Measurements from ENCODE around the gene RGS19.
"Not testable (repeated sequence)": the region's sequence is repeated elsewhere in the genome, so short reads cannot be mapped to it uniquely, and the experiment has no call there.

RGS19 gene

DNA sequence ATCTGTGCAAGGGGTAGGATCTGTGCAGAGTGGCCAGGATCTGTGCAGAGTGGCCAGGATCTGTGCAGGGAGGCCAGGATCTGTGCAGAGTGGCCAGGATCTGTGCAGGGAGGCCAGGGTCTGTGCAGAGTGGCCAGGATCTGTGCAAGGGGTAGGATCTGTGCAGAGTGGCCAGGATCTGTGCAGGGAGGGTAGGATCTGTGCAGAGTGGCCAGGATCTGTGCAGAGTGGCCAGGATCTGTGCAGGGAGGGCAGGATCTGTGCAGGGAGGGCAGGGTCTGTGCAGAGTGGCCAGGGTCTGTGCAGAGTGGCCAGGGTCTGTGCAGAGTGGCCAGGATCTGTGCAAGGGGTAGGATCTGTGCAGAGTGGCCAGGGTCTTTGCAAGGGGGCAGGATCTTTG is 9.3 kb upstream of the RGS19 start:
- not testable (repeated sequence) for H3K9ac ChIP-seq (ENCODE audit: low read depth, low read length); H3K9me3 ChIP-seq (replicated peaks; ENCODE audit: low read length); H3K4me1 ChIP-seq (ENCODE audit: control insufficient read depth, insufficient read depth, low read length); H3K4me3 ChIP-seq (ENCODE audit: low read length); H3K4me2 ChIP-seq (ENCODE audit: low read length); H3K36me3 ChIP-seq (ENCODE audit: insufficient read depth, low read length)
- H3K27me3 ChIP-seq (ENCODE audit: control insufficient read depth, insufficient read depth, low read length), result peaks cover 65% of the 10 kb centered on the region

DNA sequence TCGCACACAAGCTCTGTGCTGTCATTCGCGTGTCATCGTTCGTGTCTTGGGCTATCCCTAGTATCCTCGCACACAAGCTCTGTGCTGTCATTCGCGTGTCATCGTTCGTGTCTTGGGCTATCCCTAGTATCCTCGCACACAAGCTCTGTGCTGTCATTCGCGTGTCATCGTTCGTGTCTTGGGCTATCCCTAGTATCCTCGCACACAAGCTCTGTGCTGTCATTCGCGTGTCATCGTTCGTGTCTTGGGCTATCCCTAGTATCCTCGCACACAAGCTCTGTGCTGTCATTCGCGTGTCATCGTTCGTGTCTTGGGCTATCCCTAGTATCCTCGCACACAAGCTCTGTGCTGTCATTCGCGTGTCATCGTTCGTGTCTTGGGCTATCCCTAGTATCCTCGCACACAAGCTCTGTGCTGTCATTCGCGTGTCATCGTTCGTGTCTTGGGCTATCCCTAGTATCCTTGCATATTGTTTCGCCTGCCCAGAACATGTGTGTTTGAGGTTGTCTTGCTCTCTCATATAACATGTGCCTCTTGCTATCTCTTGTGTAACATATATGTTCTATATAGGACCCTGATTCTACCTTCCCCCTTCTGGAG is 8.0 kb upstream of the RGS19 start:
- H3K4me3 ChIP-seq (ENCODE audit: low read length); H3K4me2 ChIP-seq (ENCODE audit: low read length); H3K9me3 ChIP-seq (replicated peaks; ENCODE audit: low read length); H3K36me3 ChIP-seq (ENCODE audit: insufficient read depth, low read length); H3K9ac ChIP-seq (ENCODE audit: low read depth, low read length): not testable (repeated sequence)
- Histone ChIP-seq H3K4me1 (ENCODE audit: control insufficient read depth, insufficient read depth, low read length) (peaks cover 12% of the 10 kb centered on the region), H3K27me3 (ENCODE audit: control insufficient read depth, insufficient read depth, low read length) (peaks cover 65% of the 10 kb centered on the region)

DNA sequence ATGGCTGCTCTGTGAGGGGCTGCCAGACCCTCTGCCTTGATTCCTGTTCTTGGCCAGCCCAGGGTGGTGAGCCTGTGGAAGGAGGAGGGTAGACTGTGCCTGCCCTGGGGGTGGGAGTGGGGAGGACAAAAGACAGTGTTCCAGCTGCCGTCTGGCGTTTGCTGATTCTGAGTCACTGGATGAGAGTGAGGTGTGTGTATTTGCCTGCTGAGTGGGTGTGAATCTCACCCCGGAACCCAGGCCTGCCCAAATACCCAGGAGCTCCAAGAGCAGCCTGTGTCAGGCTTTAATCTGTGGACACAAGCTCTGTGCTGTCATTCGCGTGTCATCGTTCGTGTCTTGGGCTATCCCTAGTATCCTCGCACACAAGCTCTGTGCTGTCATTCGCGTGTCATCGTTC is 7.5 kb upstream of the RGS19 start:
- peaks cover 12% of the 10 kb centered on the region for H3K4me1 ChIP-seq (ENCODE audit: control insufficient read depth, insufficient read depth, low read length)
- H3K4me2 ChIP-seq (ENCODE audit: low read length), result no peak overlapping the region
- peaks cover 62% of the 10 kb centered on the region for H3K27me3 ChIP-seq (ENCODE audit: control insufficient read depth, insufficient read depth, low read length)
- H3K36me3 ChIP-seq (ENCODE audit: insufficient read depth, low read length), result no peaks in the 10 kb centered on the region
- H3K9ac ChIP-seq (ENCODE audit: low read depth, low read length), result no peak overlapping the region
- no peaks in the 10 kb centered on the region for H3K9me3 ChIP-seq (replicated peaks; ENCODE audit: low read length)
- H3K4me3 ChIP-seq (ENCODE audit: low read length), result no peak overlapping the region

DNA sequence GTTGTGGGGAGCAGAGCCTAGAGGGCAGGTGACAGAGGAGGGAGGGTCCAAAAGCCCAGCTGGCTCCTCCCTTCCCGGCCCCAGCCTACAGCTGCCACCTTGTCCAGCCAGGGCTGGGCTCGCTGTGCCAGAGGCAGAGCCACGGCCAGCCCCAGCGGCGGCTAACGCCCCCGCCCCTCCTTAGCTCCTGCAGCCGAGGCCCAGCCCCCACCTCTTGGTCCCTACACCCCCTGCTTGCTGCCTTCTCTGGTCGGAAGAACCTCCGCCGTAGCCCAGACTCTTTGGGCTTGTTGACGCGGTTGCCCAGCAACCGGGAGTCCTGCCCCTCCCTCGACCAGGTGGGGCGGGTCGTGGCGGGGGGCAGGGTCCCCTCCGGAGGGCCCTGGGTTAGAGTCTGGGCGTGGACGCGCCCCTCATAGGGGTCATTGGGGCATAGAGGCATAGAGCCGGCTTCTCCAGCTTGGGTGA is 5.4 kb upstream of the RGS19 start:
- H3K27me3 ChIP-seq (ENCODE audit: control insufficient read depth, insufficient read depth, low read length), result peaks cover 54% of the 10 kb centered on the region
- H3K4me2 ChIP-seq (ENCODE audit: low read length), result no peak overlapping the region
- no peak overlapping the region for H3K9ac ChIP-seq (ENCODE audit: low read depth, low read length)
- H3K4me1 ChIP-seq (ENCODE audit: control insufficient read depth, insufficient read depth, low read length), result peaks cover 19% of the 10 kb centered on the region
- H3K9me3 ChIP-seq (replicated peaks; ENCODE audit: low read length), result no peaks in the 10 kb centered on the region
- H3K4me3 ChIP-seq (ENCODE audit: low read length), result no peak overlapping the region
- no peaks in the 10 kb centered on the region for H3K36me3 ChIP-seq (ENCODE audit: insufficient read depth, low read length)

DNA sequence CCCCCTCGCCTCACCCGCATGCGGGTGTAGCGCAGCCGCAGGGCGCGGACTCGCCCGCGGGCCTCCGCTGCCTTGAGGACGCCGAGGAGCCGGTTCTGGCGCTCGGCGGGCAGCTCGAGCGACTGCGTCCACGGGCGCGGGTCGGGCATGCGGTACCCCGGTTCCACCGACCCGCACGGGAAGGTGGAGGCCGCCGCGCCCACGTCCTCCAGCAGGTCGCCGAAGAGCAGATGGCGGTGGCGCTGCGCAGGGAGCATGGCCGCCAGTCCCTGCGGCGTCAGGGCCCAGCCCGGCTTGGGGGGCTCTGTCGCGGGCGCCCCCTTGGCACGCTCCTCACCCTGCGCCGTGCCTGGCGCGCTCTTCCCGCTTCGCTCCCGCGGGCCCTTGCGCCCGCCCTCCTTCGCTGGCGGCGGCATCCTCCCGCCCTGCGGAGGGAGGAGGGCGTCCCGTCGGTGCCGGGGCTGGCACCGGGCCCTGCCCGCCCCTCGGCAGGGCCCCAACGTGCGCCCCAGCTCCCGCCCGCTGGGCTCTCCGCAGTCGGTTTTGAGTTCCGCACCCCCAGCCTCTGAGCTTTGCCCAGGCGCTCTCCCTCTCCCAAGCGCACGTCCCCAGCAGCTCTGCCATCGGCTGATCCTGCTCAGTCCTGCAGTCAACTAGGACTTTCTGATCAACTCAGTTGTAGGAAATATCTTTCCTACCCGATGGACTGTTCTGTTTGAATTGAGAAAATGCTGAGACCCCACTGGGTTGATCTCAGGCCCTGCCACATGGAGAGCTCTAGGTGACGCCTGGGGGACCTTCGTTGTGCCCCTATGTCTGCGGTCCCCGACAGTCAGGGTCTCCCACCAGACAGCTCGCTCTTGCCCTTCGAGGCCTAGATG is 4.7 kb upstream of the RGS19 start, which contains the start of gene LKAAEAR1:
TSS of gene LKAAEAR1 (minus strand) at position 595 of the 881 bp plus-strand sequence. CDS start at position 416, 179 bp downstream.
- peaks cover 21% of the 10 kb centered on the region for H3K4me1 ChIP-seq (ENCODE audit: control insufficient read depth, insufficient read depth, low read length)
- H3K36me3 ChIP-seq (ENCODE audit: insufficient read depth, low read length), result no peaks in the 10 kb centered on the region
- H3K27me3 ChIP-seq (ENCODE audit: control insufficient read depth, insufficient read depth, low read length), result peaks cover 47% of the 10 kb centered on the region
- H3K9me3 ChIP-seq (replicated peaks; ENCODE audit: low read length), result no peaks in the 10 kb centered on the region
- peak within 1 kb of the TSS; percentile 86 for H3K4me2 ChIP-seq (ENCODE audit: low read length)
- peak within 1 kb of the TSS; percentile 67 for H3K4me3 ChIP-seq (ENCODE audit: low read length)
- H3K9ac ChIP-seq (ENCODE audit: low read depth, low read length), result no peak within 1 kb of the TSS

DNA sequence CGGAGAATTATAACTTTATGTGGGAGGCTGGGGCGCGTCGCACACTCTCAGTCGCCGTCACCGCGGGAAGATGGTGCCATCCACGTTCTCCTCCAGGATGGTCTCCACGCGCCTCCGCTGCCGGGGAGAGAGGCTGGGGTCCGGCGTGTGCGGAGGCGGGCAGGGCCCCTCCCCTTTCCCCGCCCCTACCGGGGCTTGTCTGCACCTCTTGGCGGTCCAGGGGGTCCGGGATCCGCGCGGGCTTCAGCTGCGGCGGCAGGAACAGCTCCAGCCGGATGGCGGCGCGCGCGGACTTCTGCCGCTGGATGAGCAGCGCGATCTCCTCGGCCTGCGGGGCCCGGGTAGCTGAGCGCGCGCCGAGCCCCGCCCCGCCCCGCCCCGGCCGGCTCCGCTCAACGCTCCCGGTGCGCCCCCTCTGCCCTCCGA is 4.1 kb upstream of the RGS19 start:
- Histone ChIP-seq H3K27me3 (ENCODE audit: control insufficient read depth, insufficient read depth, low read length) (peaks cover 42% of the 10 kb centered on the region), H3K4me3 (ENCODE audit: low read length) (peak overlapping the region; percentile 67), H3K9ac (ENCODE audit: low read depth, low read length) (no peak overlapping the region), H3K4me2 (ENCODE audit: low read length) (peak overlapping the region; percentile 86), H3K9me3 (replicated peaks; ENCODE audit: low read length) (no peaks in the 10 kb centered on the region), H3K4me1 (ENCODE audit: control insufficient read depth, insufficient read depth, low read length) (peaks cover 27% of the 10 kb centered on the region), H3K36me3 (ENCODE audit: insufficient read depth, low read length) (no peaks in the 10 kb centered on the region)

DNA sequence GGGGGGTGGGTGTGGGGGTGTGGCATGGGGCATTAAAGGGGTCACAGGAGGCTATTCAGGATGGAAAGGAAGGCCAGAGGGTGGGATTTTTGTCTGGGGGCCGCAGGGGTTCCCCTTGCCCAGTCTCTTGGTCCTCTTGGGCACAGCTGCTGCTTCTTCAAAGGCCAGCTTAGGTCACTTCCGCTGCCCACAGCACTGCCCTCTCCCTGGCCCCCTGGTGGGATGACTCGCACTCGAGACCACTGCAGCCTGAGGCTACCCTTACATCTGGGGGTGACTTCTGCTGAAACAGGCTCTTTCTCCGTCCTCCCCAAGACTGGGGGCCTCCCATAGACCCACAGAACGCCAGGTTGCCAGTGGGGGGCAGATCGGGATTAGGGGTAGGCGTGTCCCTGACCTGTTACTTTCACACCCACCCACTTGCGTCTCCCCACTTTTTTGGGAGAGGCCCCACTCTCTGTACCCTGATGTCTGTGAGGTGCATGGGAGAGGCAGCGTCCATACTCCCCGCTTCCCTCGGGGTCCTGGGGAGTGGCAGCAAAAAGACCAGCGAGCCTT is 3.6 kb upstream of the RGS19 start:
- Histone ChIP-seq H3K36me3 (ENCODE audit: insufficient read depth, low read length) (no peaks in the 10 kb centered on the region), H3K27me3 (ENCODE audit: control insufficient read depth, insufficient read depth, low read length) (peaks cover 38% of the 10 kb centered on the region), H3K9ac (ENCODE audit: low read depth, low read length) (no peak overlapping the region), H3K4me1 (ENCODE audit: control insufficient read depth, insufficient read depth, low read length) (peaks cover 32% of the 10 kb centered on the region), H3K4me2 (ENCODE audit: low read length) (peak overlapping the region; percentile 86), H3K9me3 (replicated peaks; ENCODE audit: low read length) (no peaks in the 10 kb centered on the region), H3K4me3 (ENCODE audit: low read length) (peak overlapping the region; percentile 59)

DNA sequence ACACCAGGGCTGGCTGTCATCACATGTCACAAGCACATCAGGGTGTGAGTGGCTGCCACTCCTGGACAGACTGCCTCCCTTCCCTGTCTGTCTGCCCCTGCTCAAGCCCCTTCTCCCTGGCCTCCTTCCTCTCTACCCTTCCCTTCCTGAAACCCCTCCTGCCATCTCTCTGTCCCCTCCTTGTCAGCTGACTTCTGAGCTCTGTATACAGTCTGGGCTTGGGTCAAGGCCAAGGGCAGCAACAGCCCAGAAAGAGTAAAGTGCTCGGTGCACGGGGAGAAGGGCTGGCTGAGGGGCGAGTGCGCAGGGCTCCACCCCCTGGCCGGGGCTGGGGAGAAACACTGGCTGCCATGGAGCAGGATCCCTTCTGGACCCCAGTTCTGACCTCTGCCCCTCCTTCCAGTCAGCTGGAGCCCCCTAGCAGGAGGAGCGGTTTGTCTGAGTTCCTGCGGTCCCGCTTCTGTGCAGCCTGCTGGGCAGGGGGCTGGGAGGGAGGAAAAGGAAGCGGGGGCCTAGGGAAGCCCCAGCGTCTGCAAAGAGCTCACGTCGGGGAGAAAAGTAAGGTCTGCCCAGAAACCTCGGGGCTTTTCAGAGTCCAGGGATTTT is 2.9 kb upstream of the RGS19 start:
- H3K36me3 ChIP-seq (ENCODE audit: insufficient read depth, low read length), result no peaks in the 10 kb centered on the region
- peaks cover 38% of the 10 kb centered on the region for H3K27me3 ChIP-seq (ENCODE audit: control insufficient read depth, insufficient read depth, low read length)
- H3K9me3 ChIP-seq (replicated peaks; ENCODE audit: low read length), result no peaks in the 10 kb centered on the region
- no peak overlapping the region for H3K4me3 ChIP-seq (ENCODE audit: low read length)
- H3K9ac ChIP-seq (ENCODE audit: low read depth, low read length), result no peak overlapping the region
- H3K4me2 ChIP-seq (ENCODE audit: low read length), result no peak overlapping the region
- H3K4me1 ChIP-seq (ENCODE audit: control insufficient read depth, insufficient read depth, low read length), result peaks cover 37% of the 10 kb centered on the region

DNA sequence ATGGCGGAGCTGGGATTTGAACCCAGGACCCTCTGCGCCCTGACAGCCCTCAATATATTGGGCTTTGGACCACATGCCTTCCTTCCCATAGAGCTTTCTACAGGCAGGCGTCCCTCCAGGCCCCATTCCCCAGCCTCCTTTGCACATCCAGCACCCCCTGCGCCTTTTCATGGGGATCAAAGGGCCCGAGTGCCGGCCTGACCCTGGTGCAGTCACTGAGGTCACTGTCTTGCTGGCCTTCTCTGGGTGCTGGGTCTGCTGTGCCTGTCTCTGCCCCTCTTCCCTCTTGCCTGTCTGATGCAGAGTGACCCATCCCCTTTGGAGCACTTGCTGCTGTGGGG is 2.3 kb upstream of the RGS19 start:
- H3K4me2 ChIP-seq (ENCODE audit: low read length), result no peak overlapping the region
- peaks cover 35% of the 10 kb centered on the region for H3K27me3 ChIP-seq (ENCODE audit: control insufficient read depth, insufficient read depth, low read length)
- no peak overlapping the region for H3K4me3 ChIP-seq (ENCODE audit: low read length)
- H3K9me3 ChIP-seq (replicated peaks; ENCODE audit: low read length), result no peaks in the 10 kb centered on the region
- H3K36me3 ChIP-seq (ENCODE audit: insufficient read depth, low read length), result no peaks in the 10 kb centered on the region
- peaks cover 37% of the 10 kb centered on the region for H3K4me1 ChIP-seq (ENCODE audit: control insufficient read depth, insufficient read depth, low read length)
- no peak overlapping the region for H3K9ac ChIP-seq (ENCODE audit: low read depth, low read length)

DNA sequence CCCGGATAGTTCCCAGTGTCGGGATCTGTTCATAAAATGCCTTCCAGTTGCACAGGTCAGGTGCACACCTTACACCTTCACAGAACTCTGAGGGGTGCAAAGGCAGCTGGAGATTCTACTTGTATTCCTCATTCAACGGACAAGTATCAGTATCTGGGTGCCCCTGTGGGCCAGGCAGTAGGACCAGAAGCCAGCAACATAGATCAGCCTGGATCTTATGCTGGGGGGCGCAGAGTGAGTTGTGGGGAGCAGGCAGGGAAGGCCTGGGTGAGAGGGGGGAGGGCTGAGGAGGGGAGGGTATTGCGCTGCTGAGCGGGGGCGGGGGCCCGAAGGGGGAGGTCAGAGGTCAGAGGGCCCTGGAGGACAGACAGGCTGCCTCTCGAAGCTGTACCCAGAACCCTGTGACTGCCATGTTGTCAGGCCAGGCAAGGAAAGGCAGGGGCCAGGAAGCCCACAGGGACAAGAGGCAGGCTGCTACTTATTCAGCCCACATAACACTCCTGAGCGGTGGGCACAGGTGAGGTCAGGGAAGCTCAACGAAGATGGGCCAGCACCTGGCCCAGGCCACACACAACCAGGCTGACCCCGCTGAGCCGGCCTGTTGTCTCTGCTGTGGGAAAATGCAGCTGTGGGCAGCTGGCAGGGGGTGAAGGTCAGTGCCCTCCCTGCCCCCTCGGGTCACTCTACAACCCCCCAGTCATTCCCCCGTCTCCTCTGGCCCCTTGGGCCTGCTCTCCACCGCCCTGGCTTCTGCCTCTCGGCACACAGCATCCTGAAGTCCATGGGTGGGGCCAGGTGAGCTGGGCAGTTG is 1.7 kb upstream of the RGS19 start:
- Histone ChIP-seq H3K4me2 (ENCODE audit: low read length) (peak overlapping the region; percentile 82), H3K9ac (ENCODE audit: low read depth, low read length) (no peak overlapping the region), H3K36me3 (ENCODE audit: insufficient read depth, low read length) (no peaks in the 10 kb centered on the region), H3K27me3 (ENCODE audit: control insufficient read depth, insufficient read depth, low read length) (peaks cover 31% of the 10 kb centered on the region), H3K4me3 (ENCODE audit: low read length) (no peak overlapping the region), H3K9me3 (replicated peaks; ENCODE audit: low read length) (no peaks in the 10 kb centered on the region), H3K4me1 (ENCODE audit: control insufficient read depth, insufficient read depth, low read length) (peaks cover 37% of the 10 kb centered on the region)

Data from skeletal muscle satellite cell (primary cell).